Sciatic nerve (tissue), 2 donors: Measurements from ENCODE around the gene PAK5. TPM values are rescaled to one million over a fixed set of nuclear protein-coding genes. Genes with fewer than 3 reads are reported as not detected.

Experiments used
- ATAC-seq: fragments of 200-7000 bp; cut with Tn5 transposase; one replicate; pipeline ENCODE4 v1.9.1; 2020; ENCODE audit warnings: mild to moderate bottlenecking, moderate library complexity
- DNase-seq: peaks from one replicate; pipeline ENCODE4 v3.0.0-alpha.2; 2020; ENCODE audit warnings: low spot score
- intact Hi-C: fragments of 100-400 bp; cut with DNase I; formaldehyde crosslinking; loops from one replicate; pipeline ENCODE4 v1.14.2; 2022
- total RNA-seq: library from RNA; stranded (reverse); fragmentation: NEBNext Ultra II Directional; extraction: Animal tissue kit (Norgen Biotek cat#: 25700); gene quantifications from one replicate; pipeline ENCODE4 v1.2.1, GENCODE V29; 2021
- donor health status: DM: no; HTN: no; CAD: no.
- donor health status: DM: no; HTN: no; CAD: no.

PAK5 gene
- total RNA-seq = 0.18 TPM

GRCh38 chr20:9838378-9839295, at the start of gene PAK5:
PAK5 (minus strand) TSS chr20:9839076; CDS start chr20:9644328, 194,748 bp downstream.
- peak; percentile 49 for ATAC-seq
- intact Hi-C loops = no loop called here

GRCh38 chr20:9887706-9888105, 48.8 kb upstream of the PAK5 start:
- no peak for ATAC-seq
- intact Hi-C loops = no loop called here

More at GRCh38 chr20:9838378-9839295, at the start of gene PAK5:
- no peak for DNase-seq

GRCh38 chr20:9886227-9886626, 47.4 kb upstream of the PAK5 start:
- no peak for ATAC-seq
- no peak for DNase-seq
- intact Hi-C loops = no loop called here

More at GRCh38 chr20:9887706-9888105, 48.8 kb upstream of the PAK5 start:
- DNase-seq = no peak

GRCh38 chr20:9884666-9885065, 45.8 kb upstream of the PAK5 start:
- intact Hi-C loops = no loop called here
- no peak for DNase-seq
- ATAC-seq = no peak

- intact Hi-C loops = no loop called here
- ATAC-seq (no peak), DNase-seq (no peak)
Measured at GRCh38 chr20:9884061-9884460, 45.2 kb upstream of the PAK5 start.

GRCh38 chr20:9877932-9878495, 39.1 kb upstream of the PAK5 start:
- no peak for ATAC-seq
- DNase-seq = no peak
- intact Hi-C loops = no loop called here

- intact Hi-C loops = no loop called here
Measured at GRCh38 chr20:9867196-9867980, 28.5 kb upstream of the PAK5 start.

GRCh38 chr20:9852566-9852965, 13.7 kb upstream of the PAK5 start:
- intact Hi-C loops = loop anchor here (1.0 kb wide), 1 partner anchor 27 kb away; no protein-coding TSS in a partner anchor
- DNase-seq (no peak), ATAC-seq (no peak)

More at GRCh38 chr20:9867196-9867980, 28.5 kb upstream of the PAK5 start:
- ATAC-seq (no peak), DNase-seq (no peak)

- DNase-seq (no peak), ATAC-seq (no peak)
- intact Hi-C loops = no loop called here
Measured at GRCh38 chr20:9839626-9840025, 750 bp upstream of the PAK5 start.

GRCh38 chr20:9838035-9838377, 870 bp downstream of the PAK5 start:
- ATAC-seq (no peak), DNase-seq (no peak)
- intact Hi-C loops = no loop called here

- intact Hi-C loops = no loop called here
Measured at GRCh38 chr20:9837634-9838033, 1.2 kb downstream of the PAK5 start.

GRCh38 chr20:9835302-9835701, 3.6 kb downstream of the PAK5 start:
- DNase-seq (no peak), ATAC-seq (no peak)
- intact Hi-C loops = no loop called here

More at GRCh38 chr20:9837634-9838033, 1.2 kb downstream of the PAK5 start:
- ATAC-seq (no peak), DNase-seq (no peak)

- ATAC-seq (no peak), DNase-seq (no peak)
- intact Hi-C loops = no loop called here
Measured at GRCh38 chr20:9831032-9831431, 7.8 kb downstream of the PAK5 start.

- ATAC-seq (no peak), DNase-seq (no peak)
- intact Hi-C loops = no loop called here
Measured at GRCh38 chr20:9829835-9830234, 9.0 kb downstream of the PAK5 start.

GRCh38 chr20:9817654-9818053, 21.2 kb downstream of the PAK5 start:
- intact Hi-C loops = no loop called here
- ATAC-seq = no peak
- no peak for DNase-seq

- DNase-seq (no peak), ATAC-seq (no peak)
- intact Hi-C loops = no loop called here
Measured at GRCh38 chr20:9815632-9816031, 23.2 kb downstream of the PAK5 start.

- intact Hi-C loops = no loop called here
- DNase-seq (no peak), ATAC-seq (no peak)
Measured at GRCh38 chr20:9810738-9811137, 28.1 kb downstream of the PAK5 start.

- intact Hi-C loops = no loop called here
- DNase-seq (no peak), ATAC-seq (no peak)
Measured at GRCh38 chr20:9809271-9809670, 29.6 kb downstream of the PAK5 start.

- ATAC-seq (no peak), DNase-seq (no peak)
- intact Hi-C loops = no loop called here
Measured at GRCh38 chr20:9808166-9808565, 30.7 kb downstream of the PAK5 start.

GRCh38 chr20:9807136-9807535, 31.7 kb downstream of the PAK5 start:
- DNase-seq = no peak
- intact Hi-C loops = no loop called here
- ATAC-seq = no peak
